ENCODE measurements around the gene SERPINB6. TPM values are rescaled to one million over a fixed set of nuclear protein-coding genes. Genes with fewer than 3 reads are reported as not detected.
A peak's percentile ranks its signal among the peaks of the same experiment; 100 is the strongest.
"Not testable (repeated sequence)": the region's sequence is repeated elsewhere in the genome, so short reads cannot be mapped to it uniquely, and the experiment has no call there.

Gene SERPINB6
- total RNA-seq, 1 donor from 2014 or later, result 48.7 TPM

DNA sequence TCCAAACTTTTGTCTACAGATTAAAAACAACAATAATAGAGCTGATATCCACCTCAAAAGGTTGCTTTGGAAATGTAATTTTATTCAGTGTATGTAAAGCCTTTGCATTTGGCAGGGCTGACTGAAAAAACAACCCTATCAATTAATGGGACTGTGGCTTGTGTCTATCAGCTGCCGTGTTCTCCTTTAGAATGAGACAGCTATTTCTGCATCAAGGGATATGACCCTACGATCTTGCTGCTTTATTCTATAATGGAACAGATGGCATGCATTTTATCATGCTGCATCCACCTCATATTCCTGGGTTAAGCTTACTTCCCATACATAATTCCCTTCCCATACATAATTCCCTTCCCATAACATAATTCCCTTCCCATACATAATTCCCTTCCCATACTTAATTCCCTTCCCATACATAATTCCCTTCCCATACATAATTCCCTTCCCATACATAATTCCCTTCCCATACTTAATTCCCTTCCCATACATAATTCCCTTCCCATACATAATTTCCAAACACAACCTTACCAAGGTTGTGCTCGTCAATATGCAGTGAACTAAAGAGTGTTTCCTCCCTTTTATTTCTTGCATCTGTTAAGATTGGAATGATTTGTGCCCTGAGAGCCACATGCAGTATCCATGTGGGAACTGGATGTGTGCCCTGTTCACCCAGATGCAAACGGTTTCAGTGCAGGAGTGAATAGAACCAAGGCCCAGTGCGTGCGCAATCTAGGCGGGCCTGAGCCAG lies 26.8 kb downstream of the SERPINB6 start:
- Histone ChIP-seq H3K4me3 (ENCODE audit: low read depth, low read length) (no peak overlapping the region), H3K27me3 (ENCODE audit: control insufficient read depth, insufficient read depth, low read length) (no peaks in the 10 kb centered on the region), H3K36me3 (ENCODE audit: control insufficient read depth, insufficient read depth, low read length) (peaks cover 11% of the 10 kb centered on the region)
- FAIRE-seq, result no peak
- TF ChIP-seq, protein P1, sequence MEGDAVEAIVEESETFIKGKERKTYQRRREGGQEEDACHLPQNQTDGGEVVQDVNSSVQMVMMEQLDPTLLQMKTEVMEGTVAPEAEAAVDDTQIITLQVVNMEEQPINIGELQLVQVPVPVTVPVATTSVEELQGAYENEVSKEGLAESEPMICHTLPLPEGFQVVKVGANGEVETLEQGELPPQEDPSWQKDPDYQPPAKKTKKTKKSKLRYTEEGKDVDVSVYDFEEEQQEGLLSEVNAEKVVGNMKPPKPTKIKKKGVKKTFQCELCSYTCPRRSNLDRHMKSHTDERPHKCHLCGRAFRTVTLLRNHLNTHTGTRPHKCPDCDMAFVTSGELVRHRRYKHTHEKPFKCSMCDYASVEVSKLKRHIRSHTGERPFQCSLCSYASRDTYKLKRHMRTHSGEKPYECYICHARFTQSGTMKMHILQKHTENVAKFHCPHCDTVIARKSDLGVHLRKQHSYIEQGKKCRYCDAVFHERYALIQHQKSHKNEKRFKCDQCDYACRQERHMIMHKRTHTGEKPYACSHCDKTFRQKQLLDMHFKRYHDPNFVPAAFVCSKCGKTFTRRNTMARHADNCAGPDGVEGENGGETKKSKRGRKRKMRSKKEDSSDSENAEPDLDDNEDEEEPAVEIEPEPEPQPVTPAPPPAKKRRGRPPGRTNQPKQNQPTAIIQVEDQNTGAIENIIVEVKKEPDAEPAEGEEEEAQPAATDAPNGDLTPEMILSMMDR (IDR thresholded peaks at IDR 0.05; ENCODE audit: insufficient read depth, low read length, severe bottlenecking), result no peak
- no peak for DNase-seq (ENCODE audit: low read depth)

GRCh38 chr6:2943564-2943955 lies 27.8 kb downstream of the SERPINB6 start:
- peaks cover 9% of the 10 kb centered on the region for H3K36me3 ChIP-seq (ENCODE audit: control insufficient read depth, insufficient read depth, low read length)
- no peaks in the 10 kb centered on the region for H3K27me3 ChIP-seq (ENCODE audit: control insufficient read depth, insufficient read depth, low read length)
- TF ChIP-seq, protein P1 (IDR thresholded peaks at IDR 0.05; ENCODE audit: insufficient read depth, low read length, severe bottlenecking), result no peak
- DNase-seq (ENCODE audit: low read depth), result no peak
- no peak for FAIRE-seq
- H3K4me3 ChIP-seq (ENCODE audit: low read depth, low read length), result no peak overlapping the region

GRCh38 chr6:2942914-2943563 lies 28.3 kb downstream of the SERPINB6 start:
- DNase-seq (ENCODE audit: low read depth), result no peak
- H3K36me3 ChIP-seq (ENCODE audit: control insufficient read depth, insufficient read depth, low read length), result peaks cover 4% of the 10 kb centered on the region
- no peak for FAIRE-seq
- TF ChIP-seq, protein P1 (IDR thresholded peaks at IDR 0.05; ENCODE audit: insufficient read depth, low read length, severe bottlenecking), result no peak
- no peak overlapping the region for H3K4me3 ChIP-seq (ENCODE audit: low read depth, low read length)
- no peaks in the 10 kb centered on the region for H3K27me3 ChIP-seq (ENCODE audit: control insufficient read depth, insufficient read depth, low read length)

- H3K36me3 ChIP-seq (ENCODE audit: control insufficient read depth, insufficient read depth, low read length); H3K4me3 ChIP-seq (ENCODE audit: low read depth, low read length); H3K27me3 ChIP-seq (ENCODE audit: control insufficient read depth, insufficient read depth, low read length); FAIRE-seq; DNase-seq (ENCODE audit: low read depth): not testable (repeated sequence)
Measured at GRCh38 chr6:2942116-2942515, 29.3 kb downstream of the SERPINB6 start.

- DNase-seq (ENCODE audit: low read depth) (no peak), FAIRE-seq (no peak)
- Histone ChIP-seq H3K4me3 (ENCODE audit: low read depth, low read length) (no peak overlapping the region), H3K36me3 (ENCODE audit: control insufficient read depth, insufficient read depth, low read length) (no peaks in the 10 kb centered on the region), H3K27me3 (ENCODE audit: control insufficient read depth, insufficient read depth, low read length) (no peaks in the 10 kb centered on the region)
- TF ChIP-seq, protein P1 (IDR thresholded peaks at IDR 0.05; ENCODE audit: insufficient read depth, low read length, severe bottlenecking), result no peak
Measured at GRCh38 chr6:2940851-2941250, 30.5 kb downstream of the SERPINB6 start.

DNA sequence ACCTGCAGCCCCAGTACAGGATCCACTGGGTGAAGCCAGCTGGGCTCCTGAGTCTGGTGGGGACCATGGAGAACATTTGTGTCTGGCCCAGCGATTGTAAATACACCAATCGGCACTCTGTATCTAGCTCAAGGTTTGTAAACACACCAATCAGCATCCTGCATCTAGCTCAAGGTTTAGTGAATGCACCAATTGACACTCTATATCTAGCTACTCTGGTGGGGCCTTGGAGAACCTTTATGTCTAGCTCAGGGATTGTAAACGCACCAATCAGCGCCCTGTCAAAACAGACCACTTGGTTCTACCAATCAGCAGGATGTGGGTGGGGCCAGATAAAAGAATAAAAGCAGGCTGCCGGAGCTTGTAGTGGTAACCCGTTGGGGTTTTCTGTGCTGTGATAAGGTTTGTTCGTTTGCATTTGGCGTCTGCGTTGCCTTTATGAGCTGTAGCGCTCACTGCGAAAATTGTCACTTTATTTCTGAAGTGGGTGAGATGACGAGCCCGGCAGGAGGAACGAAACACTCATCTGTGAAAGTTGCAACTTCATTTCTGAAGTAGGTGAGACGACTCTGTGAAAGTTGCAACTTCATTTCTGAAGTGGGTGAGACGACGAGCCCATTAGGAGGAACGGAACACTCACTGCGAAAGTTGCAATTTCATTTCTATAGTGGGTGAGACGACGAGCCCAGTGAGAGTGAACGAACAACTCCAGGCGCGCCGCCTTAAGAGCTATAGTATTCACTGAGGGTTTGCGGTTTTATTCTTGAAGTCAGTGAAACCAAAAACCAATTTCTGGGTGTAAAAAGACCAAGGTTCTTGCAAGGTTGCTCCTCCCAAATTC lies 31.1 kb downstream of the SERPINB6 start:
- Histone ChIP-seq H3K36me3 (ENCODE audit: control insufficient read depth, insufficient read depth, low read length) (no peaks in the 10 kb centered on the region), H3K4me3 (ENCODE audit: low read depth, low read length) (peak overlapping the region; percentile 10), H3K27me3 (ENCODE audit: control insufficient read depth, insufficient read depth, low read length) (no peaks in the 10 kb centered on the region)
- TF ChIP-seq, protein P1 (IDR thresholded peaks at IDR 0.05; ENCODE audit: insufficient read depth, low read length, severe bottlenecking), result no peak
- FAIRE-seq (no peak), DNase-seq (ENCODE audit: low read depth) (no peak)
